ENCODE measurements around the gene PITRM1.

- TF ChIP-seq, protein P1, sequence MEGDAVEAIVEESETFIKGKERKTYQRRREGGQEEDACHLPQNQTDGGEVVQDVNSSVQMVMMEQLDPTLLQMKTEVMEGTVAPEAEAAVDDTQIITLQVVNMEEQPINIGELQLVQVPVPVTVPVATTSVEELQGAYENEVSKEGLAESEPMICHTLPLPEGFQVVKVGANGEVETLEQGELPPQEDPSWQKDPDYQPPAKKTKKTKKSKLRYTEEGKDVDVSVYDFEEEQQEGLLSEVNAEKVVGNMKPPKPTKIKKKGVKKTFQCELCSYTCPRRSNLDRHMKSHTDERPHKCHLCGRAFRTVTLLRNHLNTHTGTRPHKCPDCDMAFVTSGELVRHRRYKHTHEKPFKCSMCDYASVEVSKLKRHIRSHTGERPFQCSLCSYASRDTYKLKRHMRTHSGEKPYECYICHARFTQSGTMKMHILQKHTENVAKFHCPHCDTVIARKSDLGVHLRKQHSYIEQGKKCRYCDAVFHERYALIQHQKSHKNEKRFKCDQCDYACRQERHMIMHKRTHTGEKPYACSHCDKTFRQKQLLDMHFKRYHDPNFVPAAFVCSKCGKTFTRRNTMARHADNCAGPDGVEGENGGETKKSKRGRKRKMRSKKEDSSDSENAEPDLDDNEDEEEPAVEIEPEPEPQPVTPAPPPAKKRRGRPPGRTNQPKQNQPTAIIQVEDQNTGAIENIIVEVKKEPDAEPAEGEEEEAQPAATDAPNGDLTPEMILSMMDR (conservative IDR thresholded peaks at IDR 0.05; ENCODE audit: low read length) = no peak
- no peak for TF ChIP-seq EZH2phosphoT487 (IDR thresholded peaks at IDR 0.05; ENCODE audit: borderline replicate concordance, low read depth, low read length)
These were observed 23.6 kb downstream of the PITRM1 start for GRCh38 chr10:3148994-3149393.
